Endothelial cell (in vitro differentiated cells): ENCODE data around the gene PAPPA2. TPM values are rescaled to one million over a fixed set of nuclear protein-coding genes. Genes with fewer than 3 reads are reported as not detected.

ENCODE experiments used
- DNase-seq: peaks from one replicate; pipeline ENCODE4 v3.0.0; 2021; ENCODE audit warnings: low spot score
- H3K27ac Mint-ChIP-seq: one replicate; pipeline ENCODE4 v1.8.0; 2021; ENCODE audit warnings: mixed read lengths, inconsistent platforms; ENCODE audit not compliant: unreplicated experiment
- H3K27me3 Mint-ChIP-seq: one replicate; pipeline ENCODE4 v1.8.0; 2021; ENCODE audit warnings: mild to moderate bottlenecking, moderate library complexity, mixed read lengths, inconsistent platforms; ENCODE audit not compliant: unreplicated experiment
- H3K36me3 Mint-ChIP-seq: one replicate; pipeline ENCODE4 v1.8.0; 2021; ENCODE audit warnings: mild to moderate bottlenecking, low read depth, mixed read lengths, inconsistent platforms; ENCODE audit not compliant: unreplicated experiment
- H3K4me1 Mint-ChIP-seq: one replicate; pipeline ENCODE4 v1.8.0; 2021; ENCODE audit warnings: mild to moderate bottlenecking, mixed read lengths, inconsistent platforms; ENCODE audit not compliant: unreplicated experiment
- H3K4me3 Mint-ChIP-seq: one replicate; pipeline ENCODE4 v1.8.0; 2021; ENCODE audit warnings: mild to moderate bottlenecking, mixed read lengths, inconsistent platforms; ENCODE audit not compliant: unreplicated experiment
- H3K9me3 Mint-ChIP-seq: one replicate; pipeline ENCODE4 v1.8.0; 2021; ENCODE audit warnings: mixed read lengths, inconsistent platforms; ENCODE audit not compliant: unreplicated experiment
- total RNA-seq: library from RNA; stranded (reverse); fragmentation: NEBNext Ultra II Directional; extraction: Animal tissue kit (Norgen Biotek cat#: 25700); gene quantifications from one replicate; pipeline ENCODE4 v1.2.1, GENCODE V29; 2021; ENCODE audit not compliant: unreplicated experiment
- TF ChIP-seq, protein P1 (sequence below): fragments of 200-600 bp; sonication (generic); IDR thresholded peaks from one replicate; pipeline ENCODE4 v1.5.0; 2021; ENCODE audit warnings: antibody characterized with exemption; ENCODE audit not compliant: unreplicated experiment

The PAPPA2 gene
- total RNA-seq, 1 donor from 2014 or later: 0.33 TPM

DNA sequence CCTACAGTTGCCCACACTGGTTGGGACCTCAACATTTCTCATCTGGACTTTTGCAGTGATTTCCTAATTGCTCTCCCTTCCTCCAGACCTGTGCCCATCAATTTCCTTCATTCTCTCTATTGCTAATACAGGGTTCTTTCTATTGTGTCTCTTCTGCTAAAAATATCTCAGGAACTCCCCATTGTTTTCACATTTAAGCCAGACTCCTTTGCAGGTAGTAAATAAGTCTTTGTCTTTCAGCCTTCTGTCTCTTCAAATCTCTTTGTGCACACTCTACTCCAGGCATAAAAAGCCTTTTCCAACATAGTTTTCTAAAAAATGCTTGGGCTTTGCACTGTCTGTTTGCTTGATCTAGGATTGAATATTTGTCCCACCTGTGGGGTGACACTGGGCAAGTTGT is 340.6 kb downstream of the PAPPA2 start:
- no peak overlapping the region for H3K27ac Mint-ChIP-seq
- no peaks in the 10 kb centered on the region for H3K9me3 Mint-ChIP-seq
- no peaks in the 10 kb centered on the region for H3K36me3 Mint-ChIP-seq
- no peaks in the 10 kb centered on the region for H3K27me3 Mint-ChIP-seq
- H3K4me3 Mint-ChIP-seq: no peak overlapping the region
- DNase-seq: no peak
- peaks cover 30% of the 10 kb centered on the region for H3K4me1 Mint-ChIP-seq
- TF ChIP-seq, protein P1, sequence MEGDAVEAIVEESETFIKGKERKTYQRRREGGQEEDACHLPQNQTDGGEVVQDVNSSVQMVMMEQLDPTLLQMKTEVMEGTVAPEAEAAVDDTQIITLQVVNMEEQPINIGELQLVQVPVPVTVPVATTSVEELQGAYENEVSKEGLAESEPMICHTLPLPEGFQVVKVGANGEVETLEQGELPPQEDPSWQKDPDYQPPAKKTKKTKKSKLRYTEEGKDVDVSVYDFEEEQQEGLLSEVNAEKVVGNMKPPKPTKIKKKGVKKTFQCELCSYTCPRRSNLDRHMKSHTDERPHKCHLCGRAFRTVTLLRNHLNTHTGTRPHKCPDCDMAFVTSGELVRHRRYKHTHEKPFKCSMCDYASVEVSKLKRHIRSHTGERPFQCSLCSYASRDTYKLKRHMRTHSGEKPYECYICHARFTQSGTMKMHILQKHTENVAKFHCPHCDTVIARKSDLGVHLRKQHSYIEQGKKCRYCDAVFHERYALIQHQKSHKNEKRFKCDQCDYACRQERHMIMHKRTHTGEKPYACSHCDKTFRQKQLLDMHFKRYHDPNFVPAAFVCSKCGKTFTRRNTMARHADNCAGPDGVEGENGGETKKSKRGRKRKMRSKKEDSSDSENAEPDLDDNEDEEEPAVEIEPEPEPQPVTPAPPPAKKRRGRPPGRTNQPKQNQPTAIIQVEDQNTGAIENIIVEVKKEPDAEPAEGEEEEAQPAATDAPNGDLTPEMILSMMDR: no peak

DNA sequence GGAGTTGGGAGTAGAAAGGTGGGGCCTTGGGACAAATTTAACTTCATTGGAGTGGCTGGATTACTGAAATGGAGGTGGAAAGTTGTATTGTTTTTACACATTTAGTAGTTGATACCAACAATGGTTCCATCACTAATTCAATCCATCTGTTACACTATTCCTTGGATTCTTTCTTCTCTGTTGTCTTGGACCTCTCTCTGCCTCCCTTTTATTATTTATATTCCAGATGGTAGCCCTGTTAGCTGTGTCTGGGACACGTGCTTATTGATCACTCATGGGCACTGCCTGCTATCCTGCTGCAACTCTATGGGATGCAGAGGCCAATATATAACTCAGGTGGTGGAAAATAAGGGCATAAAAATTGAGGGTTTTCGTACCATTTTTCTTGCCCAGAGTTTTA is 346.3 kb downstream of the PAPPA2 start:
- Mint-ChIP-seq H3K27ac (no peak overlapping the region), H3K4me1 (peaks cover 13% of the 10 kb centered on the region), H3K27me3 (no peaks in the 10 kb centered on the region), H3K36me3 (no peaks in the 10 kb centered on the region), H3K9me3 (no peaks in the 10 kb centered on the region), H3K4me3 (no peak overlapping the region)
- DNase-seq: no peak
- TF ChIP-seq, protein P1: no peak

DNA sequence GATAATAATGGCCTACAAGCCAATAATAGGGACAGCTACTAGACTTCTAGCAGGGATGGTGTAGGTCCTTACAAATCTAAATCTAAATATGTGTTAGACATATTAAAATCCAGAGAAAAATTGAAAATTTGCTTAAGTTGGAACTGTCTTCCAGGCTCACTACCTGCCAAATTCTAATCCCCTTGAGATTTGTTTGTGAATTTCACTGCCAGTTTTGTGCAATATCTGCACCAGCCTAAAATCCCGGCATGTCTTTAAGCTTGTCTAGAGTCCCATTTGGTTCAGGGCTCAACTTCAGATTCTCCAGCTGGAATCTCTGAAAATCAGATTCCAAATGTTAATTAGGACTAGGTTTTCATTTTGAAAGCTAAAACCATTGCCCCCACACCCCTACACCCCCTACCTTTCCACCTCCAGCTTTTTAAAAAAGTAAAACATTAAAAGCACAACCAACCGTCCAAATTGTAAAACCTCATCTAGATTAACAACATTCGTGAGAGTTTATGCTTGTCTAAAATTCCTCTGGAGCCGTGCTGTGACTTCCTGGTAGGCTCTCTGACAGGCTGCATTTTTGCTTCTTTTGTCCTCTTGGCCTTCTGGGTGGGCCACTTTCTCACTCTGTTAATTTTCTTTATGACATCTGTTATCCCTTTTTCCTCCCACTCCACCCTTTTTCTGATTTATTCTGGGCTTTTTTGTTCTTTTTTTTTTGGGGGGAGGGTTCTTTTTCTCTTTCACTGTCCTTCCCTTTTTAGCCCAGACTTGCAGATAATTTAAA is 348.7 kb downstream of the PAPPA2 start:
- no peaks in the 10 kb centered on the region for H3K36me3 Mint-ChIP-seq
- TF ChIP-seq, protein P1: no peak

DNA sequence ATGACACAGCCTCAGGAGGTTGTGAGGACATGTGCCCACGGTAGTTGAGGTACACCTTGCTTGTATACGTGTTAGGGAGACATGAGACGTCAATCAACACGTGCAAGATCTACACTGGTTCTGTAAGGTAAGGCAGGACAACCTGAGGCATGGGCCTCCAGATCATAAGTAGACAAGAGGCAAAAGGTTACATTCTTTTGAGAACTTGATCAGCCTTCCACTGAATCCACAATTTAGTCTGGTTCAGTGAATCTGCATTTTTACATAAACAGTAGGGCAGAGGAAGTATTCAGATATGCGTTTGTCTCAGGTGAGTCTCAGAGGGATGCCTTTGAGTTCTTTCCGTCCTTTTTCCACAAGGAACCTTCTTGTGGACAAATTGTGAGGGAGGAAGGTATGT is 352.6 kb downstream of the PAPPA2 start:
- H3K4me3 Mint-ChIP-seq: no peak overlapping the region
- no peaks in the 10 kb centered on the region for H3K36me3 Mint-ChIP-seq
- TF ChIP-seq, protein P1: no peak
- H3K4me1 Mint-ChIP-seq: peaks cover 2% of the 10 kb centered on the region
- H3K27me3 Mint-ChIP-seq: no peaks in the 10 kb centered on the region
- H3K27ac Mint-ChIP-seq: no peak overlapping the region
- no peaks in the 10 kb centered on the region for H3K9me3 Mint-ChIP-seq
- no peak for DNase-seq

More for the DNA sequence above, 348.7 kb downstream of the PAPPA2 start:
- H3K4me1 Mint-ChIP-seq: peaks cover 2% of the 10 kb centered on the region
- no peak for DNase-seq
- no peaks in the 10 kb centered on the region for H3K27me3 Mint-ChIP-seq
- H3K27ac Mint-ChIP-seq: no peak overlapping the region
- H3K9me3 Mint-ChIP-seq: no peaks in the 10 kb centered on the region
- no peak overlapping the region for H3K4me3 Mint-ChIP-seq

DNA sequence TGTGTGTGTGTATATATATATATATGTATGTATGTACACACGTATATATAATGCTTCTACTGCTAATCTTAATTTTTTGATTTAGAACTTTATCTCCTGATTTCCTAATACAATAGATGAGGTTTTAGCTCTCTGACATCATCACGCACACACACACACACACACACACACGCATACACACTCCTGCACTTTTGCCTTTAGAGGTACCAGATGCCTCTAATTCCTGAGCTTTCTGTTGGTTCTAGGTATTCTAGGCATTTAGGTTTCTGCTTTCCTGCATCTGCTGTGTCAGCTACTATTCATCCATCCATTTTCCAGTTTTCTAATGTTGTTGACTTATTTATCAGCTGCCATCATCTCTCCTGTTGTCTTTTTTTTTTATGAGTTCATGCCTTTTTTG is 353.3 kb downstream of the PAPPA2 start:
- H3K27me3 Mint-ChIP-seq: no peaks in the 10 kb centered on the region
- no peak overlapping the region for H3K4me3 Mint-ChIP-seq
- no peak overlapping the region for H3K27ac Mint-ChIP-seq
- H3K36me3 Mint-ChIP-seq: no peaks in the 10 kb centered on the region
- TF ChIP-seq, protein P1: no peak
- H3K4me1 Mint-ChIP-seq: peaks cover 2% of the 10 kb centered on the region
- no peak for DNase-seq
- no peaks in the 10 kb centered on the region for H3K9me3 Mint-ChIP-seq
